Endodermal cell (in vitro differentiated cells): ENCODE data around the gene ANKMY1. TPM values are rescaled to one million over a fixed set of nuclear protein-coding genes. Genes with fewer than 3 reads are reported as not detected.

Source experiments
- DNase-seq: peaks from one replicate; pipeline ENCODE4 v3.0.0-alpha.2; 2017
- H3K27ac ChIP-seq: 2 replicates; pipeline ENCODE4 v1.5.1; 2013; ENCODE audit warnings: mild to moderate bottlenecking, low read depth, low read length, moderate library complexity
- H3K27me3 ChIP-seq: 2 replicates; pipeline ENCODE4 v1.6.1; 2013; ENCODE audit warnings: mild to moderate bottlenecking, low read length, moderate library complexity; ENCODE audit not compliant: insufficient read depth, control insufficient read depth, poor library complexity, severe bottlenecking
- H3K36me3 ChIP-seq: 2 replicates; pipeline ENCODE4 v1.7.0; 2013; ENCODE audit warnings: mild to moderate bottlenecking, low read length, moderate library complexity; ENCODE audit not compliant: control insufficient read depth, insufficient read depth
- H3K4me1 ChIP-seq: one replicate; pipeline ENCODE4 v1.7.0; 2013; ENCODE audit warnings: low read length; ENCODE audit not compliant: control insufficient read depth, insufficient read depth
- H3K4me3 ChIP-seq: 2 replicates; pipeline ENCODE4 v1.5.1; 2013; ENCODE audit warnings: mild to moderate bottlenecking, low read length, moderate library complexity
- H3K9ac ChIP-seq: 2 replicates; pipeline ENCODE4 v1.6.1; 2013; ENCODE audit warnings: mild to moderate bottlenecking, low read length, moderate library complexity; ENCODE audit not compliant: poor library complexity, severe bottlenecking; ENCODE audit errors: extremely low read depth
- H3K9me3 ChIP-seq: 2 replicates; pipeline ENCODE4 v1.6.1; 2013; ENCODE audit warnings: mild to moderate bottlenecking, low read length, moderate library complexity; ENCODE audit not compliant: control insufficient read depth
- H3K27ac Mint-ChIP-seq: 2 replicates; pipeline ENCODE4 v1.8.0; 2020; ENCODE audit warnings: mixed read lengths
- H3K27me3 Mint-ChIP-seq: 2 replicates; pipeline ENCODE4 v1.8.0; 2021; ENCODE audit warnings: mild to moderate bottlenecking, mixed read lengths; ENCODE audit not compliant: insufficient read depth
- H3K36me3 Mint-ChIP-seq: 2 replicates; pipeline ENCODE4 v1.8.0; 2020; ENCODE audit warnings: low read depth, mixed read lengths
- H3K4me1 Mint-ChIP-seq: 2 replicates; pipeline ENCODE4 v1.8.0; 2020; ENCODE audit warnings: mixed read lengths
- H3K4me3 Mint-ChIP-seq: 2 replicates; pipeline ENCODE4 v1.8.0; 2020; ENCODE audit warnings: mild to moderate bottlenecking, moderate library complexity, mixed read lengths
- H3K9me3 Mint-ChIP-seq: 2 replicates; pipeline ENCODE4 v1.8.0; 2020; ENCODE audit warnings: mild to moderate bottlenecking, mixed read lengths
- CTCF ChIP-seq: fragments of 200-600 bp; sonication (generic); conservative IDR thresholded peaks from 2 replicates; pipeline ENCODE4 v1.5.0; 2021; ENCODE audit warnings: antibody characterized with exemption, mild to moderate bottlenecking
- WGBS, 2 experiments: methylation state at CpG; one replicate each; pipeline versions ENCODE4 v1.1.5 to v1.1.7; 2013; ENCODE audit warnings: missing lambda C conversion rate in 2 of 2, mixed read lengths in 1 of 2; ENCODE audit not compliant: insufficient coverage in 1 of 2, insufficient read length in 1 of 2; 5-methylcytosine and 5-hydroxymethylcytosine counted together
- total RNA-seq, 2 donors: library from RNA; stranded (reverse); fragmentation: NEBNext Ultra II Directional in 1 of 2; extraction: Animal tissue kit (Norgen Biotek cat#: 25700) in 1 of 2; gene quantifications; 2 replicates in 1 of 2; 3 replicates in 1 of 2; pipeline ENCODE4 v1.2.1, GENCODE V29; 2021

The ANKMY1 gene
- total RNA-seq, 2 donors from 2014 or later: 7.4 to 13.3 TPM

GRCh38 chr2:240482141-240482540 is 75.6 kb downstream of the ANKMY1 start:
- Histone ChIP-seq H3K4me1 (no peaks in the 10 kb centered on the region), H3K9me3 (peaks cover 3% of the 10 kb centered on the region), H3K9ac (no peak overlapping the region), H3K27me3 (no peaks in the 10 kb centered on the region), H3K36me3 (no peaks in the 10 kb centered on the region), H3K4me3 (no peak overlapping the region), H3K27ac (no peak overlapping the region)
- no peak overlapping the region for H3K4me3 Mint-ChIP-seq
- DNase-seq: peak; percentile 30
- peaks cover 7% of the 10 kb centered on the region for H3K27me3 Mint-ChIP-seq
- no peak for TF ChIP-seq CTCF
- WGBS, 2 experiments: 91 to 92% methylated on average over 9 to 11 of the region's 11 CpGs
- no peaks in the 10 kb centered on the region for H3K36me3 Mint-ChIP-seq
- no peaks in the 10 kb centered on the region for H3K4me1 Mint-ChIP-seq
- H3K27ac Mint-ChIP-seq: no peak overlapping the region
- peaks cover 12% of the 10 kb centered on the region for H3K9me3 Mint-ChIP-seq

- no peak for TF ChIP-seq CTCF
- Mint-ChIP-seq H3K4me1 (no peaks in the 10 kb centered on the region), H3K36me3 (no peaks in the 10 kb centered on the region), H3K9me3 (peaks cover 8% of the 10 kb centered on the region), H3K27ac (no peak overlapping the region), H3K27me3 (peaks cover 9% of the 10 kb centered on the region), H3K4me3 (no peak overlapping the region)
- Histone ChIP-seq H3K27ac (no peak overlapping the region), H3K4me1 (no peaks in the 10 kb centered on the region), H3K36me3 (no peaks in the 10 kb centered on the region), H3K27me3 (no peaks in the 10 kb centered on the region), H3K4me3 (no peak overlapping the region), H3K9me3 (no peaks in the 10 kb centered on the region), H3K9ac (no peak overlapping the region)
- WGBS, 2 experiments: 91 to 94% methylated on average over 4 to 5 of the region's 5 CpGs
- peak; percentile 28 for DNase-seq
These were observed 76.1 kb downstream of the ANKMY1 start for GRCh38 chr2:240481720-240482119.

GRCh38 chr2:240480834-240481623 is 76.8 kb downstream of the ANKMY1 start:
- Histone ChIP-seq H3K4me1 (no peaks in the 10 kb centered on the region), H3K9me3 (peaks cover 2% of the 10 kb centered on the region), H3K27ac (no peak overlapping the region), H3K36me3 (no peaks in the 10 kb centered on the region), H3K4me3 (no peak overlapping the region), H3K9ac (no peak overlapping the region), H3K27me3 (no peaks in the 10 kb centered on the region)
- peaks cover 9% of the 10 kb centered on the region for H3K27me3 Mint-ChIP-seq
- H3K27ac Mint-ChIP-seq: no peak overlapping the region
- H3K36me3 Mint-ChIP-seq: no peaks in the 10 kb centered on the region
- no peak overlapping the region for H3K4me3 Mint-ChIP-seq
- peak; percentile 22 for TF ChIP-seq CTCF
- WGBS, 2 experiments: 91 to 95% methylated on average over 17 to 25 of the region's 25 CpGs
- no peaks in the 10 kb centered on the region for H3K4me1 Mint-ChIP-seq
- H3K9me3 Mint-ChIP-seq: peaks cover 6% of the 10 kb centered on the region
- peak; percentile 36 for DNase-seq
